CD14-positive monocyte (primary cell): ENCODE data around the gene SLC27A1. TPM values are rescaled to one million over a fixed set of nuclear protein-coding genes. Genes with fewer than 3 reads are reported as not detected.

Experiments
- DNase-seq, 3 donors: peaks; one replicate each; pipeline ENCODE4 v3.0.0-alpha.2; 2011 to 2022
- H2AFZ ChIP-seq: 2 replicates; pipeline ENCODE4 v1.6.0; 2012; ENCODE audit warnings: mild to moderate bottlenecking, low read depth, low read length, inconsistent platforms; ENCODE audit not compliant: insufficient read depth, poor library complexity, severe bottlenecking
- H3K27ac ChIP-seq, 2 donors: 1 replicate in 1 of 2; 2 replicates in 1 of 2; pipeline ENCODE4 v1.5.1; 2012 to 2013; ENCODE audit warnings: low read length in 2 of 2, control low read depth in 1 of 2, inconsistent platforms in 1 of 2, low read depth in 1 of 2, mild to moderate bottlenecking in 1 of 2
- H3K27me3 ChIP-seq, 2 donors: one replicate each; pipeline versions ENCODE4 v1.6.0 to v1.6.1; 2011 to 2013; ENCODE audit warnings: low read length in 2 of 2; ENCODE audit not compliant: control insufficient read depth in 2 of 2, insufficient read depth in 2 of 2
- H3K36me3 ChIP-seq, 2 donors: replicated peaks in 1 of 2; 1 replicate in 1 of 2; 2 replicates in 1 of 2; pipeline versions ENCODE4 v1.5.1 to v1.6.1; 2012 to 2013; ENCODE audit warnings: low read length in 2 of 2, control low read depth in 1 of 2, inconsistent platforms in 1 of 2, mild to moderate bottlenecking in 1 of 2; ENCODE audit not compliant: insufficient read depth in 2 of 2, control insufficient read depth in 1 of 2
- H3K4me1 ChIP-seq, 2 donors: 1 replicate in 1 of 2; 2 replicates in 1 of 2; pipeline versions ENCODE4 v1.5.1 to v1.6.1; 2012 to 2013; ENCODE audit warnings: low read length in 2 of 2, control low read depth in 1 of 2, inconsistent platforms in 1 of 2, mild to moderate bottlenecking in 1 of 2, moderate library complexity in 1 of 2; ENCODE audit not compliant: insufficient read depth in 2 of 2, control insufficient read depth in 1 of 2
- H3K4me2 ChIP-seq: replicated peaks from 2 replicates; pipeline ENCODE3; 2012; ENCODE audit warnings: low read length, moderate library complexity, mild to moderate bottlenecking; ENCODE audit not compliant: poor library complexity, severe bottlenecking; ENCODE audit errors: extremely low read depth
- H3K4me3 ChIP-seq, 3 experiments: fragments of 200-600 bp in 1 of 3; sonication (generic) in 1 of 3; replicated peaks in 1 of 3; 1 replicate in 2 of 3; 2 replicates in 1 of 3; pipeline ENCODE4 v1.5.1; 2011 to 2013; ENCODE audit warnings: low read length in 3 of 3, mild to moderate bottlenecking in 3 of 3, control low read depth in 2 of 3, low read depth in 2 of 3, inconsistent platforms in 1 of 3, moderate library complexity in 1 of 3
- H3K79me2 ChIP-seq: 2 replicates; pipeline ENCODE4 v1.6.0; 2012; ENCODE audit warnings: mild to moderate bottlenecking, control low read depth, inconsistent platforms, low read length, moderate library complexity; ENCODE audit not compliant: insufficient read depth
- H3K9ac ChIP-seq: 2 replicates; pipeline ENCODE4 v1.6.0; 2017; ENCODE audit warnings: low read length, mild to moderate bottlenecking; ENCODE audit not compliant: insufficient read depth, poor library complexity, severe bottlenecking
- H3K9me3 ChIP-seq, 2 donors: replicated peaks in 1 of 2; 1 replicate in 1 of 2; 2 replicates in 1 of 2; pipeline versions ENCODE4 v1.5.1 to v1.6.1; 2012 to 2013; ENCODE audit warnings: low read length in 2 of 2, control low read depth in 1 of 2; ENCODE audit not compliant: control insufficient read depth in 1 of 2, insufficient read depth in 1 of 2
- H4K20me1 ChIP-seq: 2 replicates; pipeline ENCODE4 v1.6.0; 2012; ENCODE audit warnings: mild to moderate bottlenecking, low read length, control low read depth, moderate library complexity; ENCODE audit not compliant: insufficient read depth
- H3K27ac Mint-ChIP-seq, 7 donors: one replicate each; pipeline ENCODE4 v1.8.0; 2020; ENCODE audit warnings: mild to moderate bottlenecking in 7 of 7, mixed read lengths in 7 of 7, moderate library complexity in 6 of 7, inconsistent platforms in 2 of 7
- H3K27me3 Mint-ChIP-seq, 3 donors: one replicate each; pipeline ENCODE4 v1.8.0; 2021 to 2022; ENCODE audit warnings: low read depth in 3 of 3, mild to moderate bottlenecking in 3 of 3, mixed read lengths in 3 of 3, moderate library complexity in 3 of 3, inconsistent platforms in 1 of 3
- H3K36me3 Mint-ChIP-seq, 2 donors: one replicate each; pipeline ENCODE4 v1.8.0; 2020; ENCODE audit warnings: mixed read lengths in 2 of 2, inconsistent platforms in 1 of 2, mild to moderate bottlenecking in 1 of 2
- H3K4me1 Mint-ChIP-seq: one replicate; pipeline ENCODE4 v1.8.0; 2020; ENCODE audit warnings: mild to moderate bottlenecking, mixed read lengths
- H3K4me3 Mint-ChIP-seq, 2 donors: one replicate each; pipeline ENCODE4 v1.8.0; 2020; ENCODE audit warnings: mild to moderate bottlenecking in 2 of 2, mixed read lengths in 2 of 2, moderate library complexity in 1 of 2
- H3K9me3 Mint-ChIP-seq, 7 donors: one replicate each; pipeline ENCODE4 v1.8.0; 2020 to 2022; ENCODE audit warnings: mixed read lengths in 7 of 7, mild to moderate bottlenecking in 6 of 7, moderate library complexity in 6 of 7, inconsistent platforms in 2 of 7
- CTCF ChIP-seq: fragments of 200-600 bp; IDR thresholded peaks from one replicate; pipeline ENCODE4 v1.8.0; 2022; ENCODE audit warnings: antibody characterized with exemption, mild to moderate bottlenecking
- WGBS: methylation state at CpG from one replicate; pipeline ENCODE4 v1.1.5; 2013; ENCODE audit warnings: missing lambda C conversion rate; ENCODE audit not compliant: insufficient coverage; 5-methylcytosine and 5-hydroxymethylcytosine counted together
- intact Hi-C, 2 donors: fragments of 100-400 bp; cut with micrococcal nuclease; formaldehyde crosslinking; loops; one replicate each; pipeline versions ENCODE4 v1.15.0 to v1.15.1; 2023
- polyA plus RNA-seq, 3 donors: library from polyadenylated mRNA; depleted of rRNA in 1 of 3; unstranded in 2 of 3; stranded (reverse) in 1 of 3; fragments of 300-500 nt in 2 of 3; fragments of >200 nt in 1 of 3; fragmentation: Illumina TruSeq in 2 of 3; gene quantifications; 1 replicate in 2 of 3; 2 replicates in 1 of 3; pipeline ENCODE4 v1.2.3, GENCODE V29; 2012 to 2021

The SLC27A1 gene
- polyA plus RNA-seq, 3 donors: 27.1 to 36.5 (median 27.6) TPM

GRCh38 chr19:17519967-17520366 lies 49.6 kb downstream of the SLC27A1 start:
- no peak overlapping the region for H3K27ac ChIP-seq
- H3K27ac Mint-ChIP-seq: no peak overlapping the region
- peaks cover 13 to 28% (median 15%) of the 10 kb centered on the region in 7 donors for H3K9me3 Mint-ChIP-seq
- peaks cover 32% of the 10 kb centered on the region for H3K4me1 Mint-ChIP-seq
- peaks cover 30 to 36% of the 10 kb centered on the region in 2 donors for H3K4me1 ChIP-seq
- no peak overlapping the region for H3K4me3 Mint-ChIP-seq
- WGBS: 73% methylated on average over 7 of the region's 9 CpGs
- H2AFZ ChIP-seq: no peak overlapping the region
- peaks cover 34 to 58% of the 10 kb centered on the region in 2 donors for H3K36me3 ChIP-seq
- no peaks in the 10 kb centered on the region for H3K27me3 ChIP-seq
- H3K79me2 ChIP-seq: peaks cover 19% of the 10 kb centered on the region
- peaks cover 13 to 15% of the 10 kb centered on the region in 2 donors for H3K9me3 ChIP-seq
- H3K4me2 ChIP-seq: no peak overlapping the region
- no peak for TF ChIP-seq CTCF
- no peak overlapping the region for H3K9ac ChIP-seq
- H4K20me1 ChIP-seq: no peaks in the 10 kb centered on the region
- H3K4me3 ChIP-seq: no peak overlapping the region
- peaks cover 30 to 70% of the 10 kb centered on the region in 2 donors for H3K36me3 Mint-ChIP-seq
- peaks cover 0 to 4% (median 3%) of the 10 kb centered on the region in 3 donors for H3K27me3 Mint-ChIP-seq
- DNase-seq: no peak
- intact Hi-C loops: no loop called here

GRCh38 chr19:17520865-17521264 lies 50.5 kb downstream of the SLC27A1 start:
- Mint-ChIP-seq H3K27ac (peak overlapping the region in 3 of 7 donors; percentile 32 to 63 (median 45)), H3K9me3 (peaks cover 13 to 28% (median 15%) of the 10 kb centered on the region in 7 donors), H3K36me3 (peaks cover 25 to 66% of the 10 kb centered on the region in 2 donors), H3K4me3 (no peak overlapping the region), H3K4me1 (peaks cover 38% of the 10 kb centered on the region), H3K27me3 (peaks cover 0 to 6% (median 4%) of the 10 kb centered on the region in 3 donors)
- Histone ChIP-seq H3K79me2 (peaks cover 10% of the 10 kb centered on the region), H3K4me3 (no peak overlapping the region), H3K27ac (peak overlapping the region in 1 of 2 donors; percentile 44), H3K4me2 (no peak overlapping the region), H3K9me3 (peaks cover 13 to 15% of the 10 kb centered on the region in 2 donors), H3K4me1 (peaks cover 30 to 36% of the 10 kb centered on the region in 2 donors), H3K36me3 (peaks cover 30 to 50% of the 10 kb centered on the region in 2 donors), H4K20me1 (no peaks in the 10 kb centered on the region), H3K27me3 (no peaks in the 10 kb centered on the region), H3K9ac (no peak overlapping the region), H2AFZ (no peak overlapping the region)
- no peak for DNase-seq
- TF ChIP-seq CTCF: no peak
- intact Hi-C loops: no loop called here
- WGBS: 98% methylated on average over 25 of the region's 25 CpGs
